Measurements from ENCODE around the gene FAM114A1.

FAM114A1 gene

DNA sequence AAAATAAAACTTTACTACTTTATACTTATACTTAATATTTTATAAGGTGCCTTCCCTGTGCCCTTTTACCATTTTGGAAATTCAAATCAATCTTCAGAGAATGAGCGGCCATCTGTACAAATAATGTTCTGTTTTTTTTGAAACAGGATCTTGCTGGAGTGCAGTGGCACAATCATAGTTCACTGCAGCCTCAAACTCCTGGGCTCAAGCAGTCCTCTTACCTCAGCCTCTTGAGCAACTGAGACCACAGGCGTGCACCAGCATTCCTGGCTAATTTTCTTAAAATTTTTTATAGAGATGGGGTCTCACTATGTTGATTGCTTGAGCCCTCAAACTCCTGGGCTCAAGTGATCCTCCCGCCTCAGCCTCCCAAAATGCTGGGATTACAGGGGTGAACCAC is 53.5 kb downstream of the FAM114A1 start:
- no peak overlapping the region for H3K4me3 ChIP-seq (ENCODE audit: low read length)
- TF ChIP-seq, protein P1, sequence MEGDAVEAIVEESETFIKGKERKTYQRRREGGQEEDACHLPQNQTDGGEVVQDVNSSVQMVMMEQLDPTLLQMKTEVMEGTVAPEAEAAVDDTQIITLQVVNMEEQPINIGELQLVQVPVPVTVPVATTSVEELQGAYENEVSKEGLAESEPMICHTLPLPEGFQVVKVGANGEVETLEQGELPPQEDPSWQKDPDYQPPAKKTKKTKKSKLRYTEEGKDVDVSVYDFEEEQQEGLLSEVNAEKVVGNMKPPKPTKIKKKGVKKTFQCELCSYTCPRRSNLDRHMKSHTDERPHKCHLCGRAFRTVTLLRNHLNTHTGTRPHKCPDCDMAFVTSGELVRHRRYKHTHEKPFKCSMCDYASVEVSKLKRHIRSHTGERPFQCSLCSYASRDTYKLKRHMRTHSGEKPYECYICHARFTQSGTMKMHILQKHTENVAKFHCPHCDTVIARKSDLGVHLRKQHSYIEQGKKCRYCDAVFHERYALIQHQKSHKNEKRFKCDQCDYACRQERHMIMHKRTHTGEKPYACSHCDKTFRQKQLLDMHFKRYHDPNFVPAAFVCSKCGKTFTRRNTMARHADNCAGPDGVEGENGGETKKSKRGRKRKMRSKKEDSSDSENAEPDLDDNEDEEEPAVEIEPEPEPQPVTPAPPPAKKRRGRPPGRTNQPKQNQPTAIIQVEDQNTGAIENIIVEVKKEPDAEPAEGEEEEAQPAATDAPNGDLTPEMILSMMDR (conservative IDR thresholded peaks at IDR 0.05; ENCODE audit: low read length): no peak
- no peak for DNase-seq (ENCODE audit: low read depth)

DNA sequence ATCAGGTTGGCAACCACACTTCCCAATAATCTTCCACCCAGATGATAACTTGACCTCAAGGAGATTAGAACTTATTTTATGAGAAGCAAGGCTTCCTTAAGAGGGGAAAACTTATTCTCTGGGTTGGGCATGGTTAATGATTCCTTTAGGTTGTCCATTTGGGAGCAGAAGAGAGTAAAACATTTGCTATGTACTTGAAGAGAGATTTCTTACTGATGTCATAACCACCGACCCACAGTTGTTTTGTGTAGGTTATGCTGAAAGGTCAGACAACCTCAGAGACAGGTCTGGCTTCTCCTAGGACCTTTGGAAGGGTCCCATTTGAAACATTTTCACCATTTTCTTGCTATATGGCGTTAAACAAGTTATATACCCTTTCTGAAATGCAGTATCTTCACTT is 56.1 kb downstream of the FAM114A1 start:
- TF ChIP-seq, protein P1 (conservative IDR thresholded peaks at IDR 0.05; ENCODE audit: low read length): no peak
- DNase-seq (ENCODE audit: low read depth): no peak

DNA sequence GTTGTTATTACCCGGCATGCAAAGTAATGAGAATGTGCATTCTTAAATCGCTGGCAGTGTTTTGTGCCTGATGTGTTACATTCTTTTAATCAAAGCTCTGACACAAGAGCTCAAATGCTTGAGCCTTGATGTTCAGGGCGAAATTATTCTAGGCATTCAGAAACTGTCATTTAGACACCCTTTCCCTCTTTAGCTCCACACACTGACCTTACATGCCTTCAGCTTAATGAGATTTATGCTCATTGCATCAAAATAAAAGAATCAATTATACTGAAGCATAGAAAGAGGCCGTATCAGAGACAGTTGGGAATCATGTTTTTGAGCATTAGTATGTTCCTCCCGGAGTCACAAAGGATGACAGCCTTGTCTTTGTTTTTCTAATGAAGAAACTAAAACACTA is 56.7 kb downstream of the FAM114A1 start:
- H3K4me3 ChIP-seq (ENCODE audit: low read length): no peak overlapping the region
- no peak for DNase-seq (ENCODE audit: low read depth)
- TF ChIP-seq, protein P1 (conservative IDR thresholded peaks at IDR 0.05; ENCODE audit: low read length): no peak

More for the DNA sequence above, 56.1 kb downstream of the FAM114A1 start:
- H3K4me3 ChIP-seq (ENCODE audit: low read length): no peak overlapping the region

DNA sequence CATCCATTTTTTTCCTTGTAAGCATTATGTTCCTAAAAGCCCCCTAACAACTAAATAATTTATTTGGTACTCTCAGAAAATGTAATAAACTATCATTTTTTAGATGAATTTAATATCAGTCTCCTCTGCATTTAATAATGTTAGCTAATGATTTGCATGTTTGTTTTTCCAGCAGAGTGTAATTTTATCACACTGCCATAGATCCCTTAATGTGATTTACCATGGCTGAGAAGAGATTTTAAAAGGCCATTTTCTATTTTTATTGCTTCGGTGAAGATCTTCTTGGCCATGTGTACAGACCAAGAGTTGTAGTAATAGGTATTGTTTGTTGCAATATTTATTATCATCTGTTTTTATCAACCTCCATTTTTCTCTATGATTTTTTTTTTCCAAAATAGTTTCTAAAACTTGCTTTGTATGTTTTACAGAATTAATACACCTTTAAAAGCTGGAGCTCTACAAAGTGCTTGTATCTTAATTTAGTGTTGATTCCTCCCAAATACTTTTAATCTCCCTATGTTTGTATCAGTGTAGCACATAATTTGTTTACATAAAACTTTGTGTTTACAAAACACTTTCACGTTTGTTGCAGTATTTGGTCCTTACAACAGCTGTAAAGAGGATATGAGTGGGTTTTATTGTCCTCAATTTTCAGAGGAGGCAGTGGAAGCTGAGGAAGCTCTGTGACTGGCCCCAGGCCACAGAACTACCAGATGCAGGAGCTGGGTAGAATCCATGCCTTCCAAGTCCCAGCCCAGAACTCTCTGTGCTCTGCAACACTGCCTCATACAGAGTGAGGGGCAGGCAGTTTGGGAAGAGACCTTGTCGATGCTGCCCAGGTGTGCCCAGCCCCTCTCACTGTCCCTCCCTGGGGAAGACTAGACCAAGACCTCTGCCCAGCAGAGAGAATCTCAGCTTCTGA is 58.1 kb downstream of the FAM114A1 start:
- TF ChIP-seq, protein P1 (conservative IDR thresholded peaks at IDR 0.05; ENCODE audit: low read length): no peak
- no peak overlapping the region for H3K4me3 ChIP-seq (ENCODE audit: low read length)
- DNase-seq (ENCODE audit: low read depth): no peak

DNA sequence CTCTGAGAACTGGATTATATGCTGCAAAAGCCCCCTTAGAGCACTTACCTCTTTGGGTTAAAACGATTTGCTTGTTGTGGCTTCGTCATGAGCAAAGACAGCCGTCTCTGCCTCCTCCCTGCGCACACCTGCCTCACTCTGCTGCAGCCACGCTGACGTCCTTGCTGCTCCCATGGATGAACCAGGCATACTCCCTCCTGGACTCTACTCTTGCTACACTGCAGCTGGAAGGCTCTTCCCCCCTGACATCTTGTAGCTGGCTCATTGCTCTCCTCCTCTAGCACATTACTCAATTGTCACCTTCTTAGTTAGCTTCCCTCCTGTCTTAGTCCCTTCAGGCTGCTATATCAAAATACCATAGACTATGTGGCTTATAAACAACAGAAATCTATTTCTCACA is 59.3 kb downstream of the FAM114A1 start:
- DNase-seq (ENCODE audit: low read depth): no peak
- no peak overlapping the region for H3K4me3 ChIP-seq (ENCODE audit: low read length)
- TF ChIP-seq, protein P1 (conservative IDR thresholded peaks at IDR 0.05; ENCODE audit: low read length): no peak

DNA sequence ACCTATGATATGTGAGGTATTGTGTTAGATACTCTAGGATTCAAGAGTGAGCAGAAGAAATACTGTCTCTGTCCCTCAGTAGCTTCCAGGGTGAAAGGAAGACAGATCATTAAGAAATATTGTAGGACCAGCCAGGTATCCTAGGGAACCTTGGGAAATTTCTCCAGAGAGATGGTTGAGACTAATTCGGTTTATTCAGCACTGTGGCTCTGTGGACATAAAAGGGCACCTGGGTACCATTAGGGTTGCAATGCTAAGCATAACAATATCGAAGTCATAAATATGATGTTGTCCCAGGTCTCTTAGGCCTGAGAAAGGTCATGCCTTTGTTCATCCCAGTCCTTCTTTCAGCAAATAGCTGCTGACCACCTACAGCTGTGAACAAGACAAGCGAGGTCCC is 61.0 kb downstream of the FAM114A1 start:
- DNase-seq (ENCODE audit: low read depth): no peak

More for the DNA sequence above, 61.0 kb downstream of the FAM114A1 start:
- H3K4me3 ChIP-seq (ENCODE audit: low read length): no peak overlapping the region
- TF ChIP-seq, protein P1 (conservative IDR thresholded peaks at IDR 0.05; ENCODE audit: low read length): no peak

Data from AG10803 (cell line).